ENCODE results near the gene INTS4.

- TF ChIP-seq CTCF (IDR thresholded peaks at IDR 0.05) (no peak), ZFX (IDR thresholded peaks at IDR 0.05; ENCODE audit: borderline replicate concordance) (no peak)
Measured at GRCh38 chr11:77909277-77909676, 85.2 kb downstream of the INTS4 start.

All from 22Rv1 (cell line).